Kidney (tissue), 14 donors: ENCODE data around the gene CLEC1B. TPM values are rescaled to one million over a fixed set of nuclear protein-coding genes. Genes with fewer than 3 reads are reported as not detected.
"Not testable (repeated sequence)": the region's sequence is repeated elsewhere in the genome, so short reads cannot be mapped to it uniquely, and the experiment has no call there.

Experiments used
- DNase-seq, 5 donors: peaks; one replicate each; pipeline ENCODE4 v3.0.0-alpha.2; 2013 to 2020
- FAIRE-seq: peaks from 2 replicates; lab custom pipeline; 2012; peaks lifted over from hg19 to GRCh38; lab: Jason Lieb, UNC
- H3K27ac ChIP-seq, 2 donors: one replicate each; pipeline ENCODE4 v1.7.0; 2013; ENCODE audit warnings: low read depth in 2 of 2, low read length in 2 of 2, inconsistent platforms in 1 of 2
- H3K27me3 ChIP-seq: one replicate; pipeline ENCODE4 v1.7.1; 2013; ENCODE audit warnings: low read length, inconsistent platforms; ENCODE audit not compliant: control insufficient read depth, insufficient read depth
- H3K36me3 ChIP-seq, 3 donors: one replicate each; pipeline versions ENCODE4 v1.7.0 to v1.7.1; 2013; ENCODE audit warnings: low read length in 3 of 3, control low read depth in 1 of 3, inconsistent platforms in 1 of 3; ENCODE audit not compliant: insufficient read depth in 3 of 3, control insufficient read depth in 2 of 3
- H3K4me1 ChIP-seq, 3 donors: one replicate each; pipeline versions ENCODE4 v1.7.0 to v1.7.1; 2013; ENCODE audit warnings: low read length in 3 of 3, inconsistent platforms in 1 of 3, low read depth in 1 of 3; ENCODE audit not compliant: control insufficient read depth in 2 of 3, insufficient read depth in 2 of 3
- H3K4me3 ChIP-seq, 3 donors: one replicate each; pipeline versions ENCODE4 v1.7.0 to v1.8.1; 2013; ENCODE audit warnings: low read length in 3 of 3, control low read depth in 1 of 3, inconsistent platforms in 1 of 3
- H3K9ac ChIP-seq, 3 donors: one replicate each; pipeline versions ENCODE4 v1.7.0 to v1.7.1; 2013; ENCODE audit warnings: low read length in 3 of 3, control low read depth in 1 of 3, inconsistent platforms in 1 of 3
- H3K9me3 ChIP-seq, 3 donors: one replicate each; pipeline versions ENCODE4 v1.7.0 to v1.7.1; 2013; ENCODE audit warnings: low read length in 3 of 3, control low read depth in 1 of 3, inconsistent platforms in 1 of 3; ENCODE audit not compliant: control insufficient read depth in 2 of 3, insufficient read depth in 1 of 3
- CTCF ChIP-seq: IDR thresholded peaks from 3 replicates; pipeline ENCODE4 v1.5.1; 2012; ENCODE audit warnings: mild to moderate bottlenecking, moderate library complexity, borderline replicate concordance; ENCODE audit not compliant: insufficient read depth; ENCODE audit errors: extremely low read depth
- intact Hi-C: fragments of 100-400 bp; cut with DNase I; formaldehyde crosslinking; loops from one replicate; pipeline ENCODE4 v1.11.1; 2022
- polyA plus RNA-seq: library from polyadenylated mRNA; stranded (reverse); fragments of 350-450 nt; fragmentation: Illumina TruSeq; extraction: RNeasy Lipid Tissue Mini Kit (QIAGEN cat#74804); gene quantifications from one replicate; pipeline ENCODE4 v1.2.3, GENCODE V29; 2014; ENCODE audit warnings: low read depth, low replicate concordance; ENCODE audit not compliant: insufficient read depth
- total RNA-seq: library from RNA; stranded (reverse); fragmentation: NEBNext Ultra II Directional; extraction: Animal tissue kit (Norgen Biotek cat#: 25700); gene quantifications from one replicate; pipeline ENCODE4 v1.2.1, GENCODE V29; 2021
- donor health status: control.
- donor health status: control.
- donor health status: control.
- donor health status: control.
- donor health status: control.
- donor health status: DM: yes; HTN: yes; CAD: no.
- donor health status: Normal renal cell carcinoma (clear cell type).

The CLEC1B gene
- total and polyA plus RNA-seq, 2 donors from 2014 or later: not detected

GRCh38 chr12:10030446-10030845 is 31.5 kb upstream of the CLEC1B start, which contains the start of gene CLEC9A:
CLEC9A (plus strand) TSS chr12:10030682; CDS start chr12:10052688, 22,006 bp downstream.
- no peak within 1 kb of the TSS for H3K4me3 ChIP-seq
- H3K9ac ChIP-seq: no peak within 1 kb of the TSS
- H3K27ac ChIP-seq: no peak within 1 kb of the TSS
- no peaks in the 10 kb centered on the region for H3K9me3 ChIP-seq
- DNase-seq (no peak), FAIRE-seq (no peak)
- intact Hi-C loops: no loop called here
- no peaks in the 10 kb centered on the region for H3K36me3 ChIP-seq
- TF ChIP-seq CTCF: no peak
- H3K4me1 ChIP-seq: no peaks in the 10 kb centered on the region
- no peaks in the 10 kb centered on the region for H3K27me3 ChIP-seq

GRCh38 chr12:10027721-10028120 is 28.8 kb upstream of the CLEC1B start:
- Histone ChIP-seq H3K9ac (no peak overlapping the region), H3K36me3 (no peaks in the 10 kb centered on the region), H3K27me3 (no peaks in the 10 kb centered on the region), H3K4me3 (no peak overlapping the region), H3K27ac (no peak overlapping the region), H3K9me3 (no peaks in the 10 kb centered on the region), H3K4me1 (no peaks in the 10 kb centered on the region)
- FAIRE-seq (no peak), DNase-seq (no peak)
- TF ChIP-seq CTCF: no peak
- intact Hi-C loops: no loop called here

- FAIRE-seq: no peak
Observed at GRCh38 chr12:10027311-10027710, 28.4 kb upstream of the CLEC1B start.

GRCh38 chr12:10026666-10027065 is 27.7 kb upstream of the CLEC1B start:
- FAIRE-seq, H3K9ac ChIP-seq, H3K4me1 ChIP-seq, intact Hi-C loops, DNase-seq, H3K27me3 ChIP-seq, H3K9me3 ChIP-seq, H3K4me3 ChIP-seq, H3K27ac ChIP-seq, H3K36me3 ChIP-seq: not testable (repeated sequence)

More at GRCh38 chr12:10027311-10027710, 28.4 kb upstream of the CLEC1B start:
- no peak for TF ChIP-seq CTCF
- Histone ChIP-seq H3K27me3 (no peaks in the 10 kb centered on the region), H3K27ac (no peak overlapping the region), H3K4me3 (no peak overlapping the region), H3K9ac (no peak overlapping the region), H3K4me1 (no peaks in the 10 kb centered on the region), H3K9me3 (no peaks in the 10 kb centered on the region), H3K36me3 (no peaks in the 10 kb centered on the region)
- intact Hi-C loops: no loop called here
- DNase-seq: no peak
